ENCODE data around the gene FER.
"Not testable (repeated sequence)": the region's sequence is repeated elsewhere in the genome, so short reads cannot be mapped to it uniquely, and the experiment has no call there.

FER gene

GRCh38 chr5:108763222-108763916 is 15.7 kb downstream of the FER start:
- Histone ChIP-seq H3K9ac (no peak overlapping the region), H3K4me3 (no peak overlapping the region), H3K27me3 (no peaks in the 10 kb centered on the region), H3K4me1 (no peaks in the 10 kb centered on the region), H3K4me2 (no peak overlapping the region), H3K36me3 (0 out of 2 replicates have a peak, but pooled peaks cover 6% of the 10 kb centered on the region), H3K9me3 (peaks cover 28% of the 10 kb centered on the region), H4K20me1 (no peaks in the 10 kb centered on the region), H3K27ac (no peak overlapping the region)
- TF ChIP-seq Cebpa-rat (IDR thresholded peaks at IDR 0.05) = no peak

GRCh38 chr5:108765647-108766046 is 17.9 kb downstream of the FER start:
- no peak for TF ChIP-seq Cebpa-rat (IDR thresholded peaks at IDR 0.05)
- no peaks in the 10 kb centered on the region for H4K20me1 ChIP-seq
- no peak overlapping the region for H3K4me2 ChIP-seq
- H3K36me3 ChIP-seq = 0 out of 2 replicates have a peak, but pooled peaks cover 3% of the 10 kb centered on the region
- peaks cover 6% of the 10 kb centered on the region; the same call in 1 of the 2 replicates for H3K9me3 ChIP-seq
- H3K27me3 ChIP-seq = no peaks in the 10 kb centered on the region
- no peak overlapping the region for H3K4me3 ChIP-seq
- no peaks in the 10 kb centered on the region for H3K4me1 ChIP-seq
- no peak overlapping the region for H3K27ac ChIP-seq
- no peak overlapping the region for H3K9ac ChIP-seq

- H3K4me3 ChIP-seq, H3K27me3 ChIP-seq, H3K9ac ChIP-seq, H3K4me2 ChIP-seq, H4K20me1 ChIP-seq, H3K4me1 ChIP-seq, H3K9me3 ChIP-seq, H3K36me3 ChIP-seq, H3K27ac ChIP-seq: not testable (repeated sequence)
Observed at GRCh38 chr5:108766916-108767315, 19.2 kb downstream of the FER start.

GRCh38 chr5:108769352-108769751 is 21.7 kb downstream of the FER start:
- H3K4me2 ChIP-seq = no peak overlapping the region
- no peaks in the 10 kb centered on the region for H4K20me1 ChIP-seq
- no peaks in the 10 kb centered on the region for H3K27me3 ChIP-seq
- no peaks in the 10 kb centered on the region for H3K4me1 ChIP-seq
- H3K36me3 ChIP-seq = peaks cover 14% of the 10 kb centered on the region; the same call in 1 of the 2 replicates
- no peak for TF ChIP-seq Cebpa-rat (IDR thresholded peaks at IDR 0.05)
- H3K9me3 ChIP-seq = peaks cover 12% of the 10 kb centered on the region; the same call in 1 of the 2 replicates
- H3K4me3 ChIP-seq = no peak overlapping the region
- H3K27ac ChIP-seq = no peak overlapping the region
- H3K9ac ChIP-seq = no peak overlapping the region

- TF ChIP-seq Cebpa-rat (IDR thresholded peaks at IDR 0.05) = no peak
- no peak overlapping the region for H3K27ac ChIP-seq
Observed at GRCh38 chr5:108772626-108773025, 24.9 kb downstream of the FER start.

GRCh38 chr5:108773330-108773729 is 25.6 kb downstream of the FER start:
- H3K27me3 ChIP-seq = no peaks in the 10 kb centered on the region
- no peaks in the 10 kb centered on the region for H3K4me1 ChIP-seq
- no peak overlapping the region for H3K4me2 ChIP-seq
- peaks cover 20% of the 10 kb centered on the region; the same call in 1 of the 2 replicates for H3K9me3 ChIP-seq
- H3K4me3 ChIP-seq = no peak overlapping the region
- no peak for TF ChIP-seq Cebpa-rat (IDR thresholded peaks at IDR 0.05)
- H3K36me3 ChIP-seq = peaks cover 14% of the 10 kb centered on the region; the same call in 1 of the 2 replicates
- no peaks in the 10 kb centered on the region for H4K20me1 ChIP-seq
- no peak overlapping the region for H3K9ac ChIP-seq
- no peak overlapping the region for H3K27ac ChIP-seq

More at GRCh38 chr5:108772626-108773025, 24.9 kb downstream of the FER start:
- Histone ChIP-seq H3K4me1 (no peaks in the 10 kb centered on the region), H3K9me3 (peaks cover 16% of the 10 kb centered on the region; the same call in 1 of the 2 replicates), H3K4me2 (no peak overlapping the region), H3K27me3 (no peaks in the 10 kb centered on the region), H3K9ac (no peak overlapping the region), H4K20me1 (no peaks in the 10 kb centered on the region), H3K4me3 (no peak overlapping the region), H3K36me3 (peaks cover 14% of the 10 kb centered on the region; the same call in 1 of the 2 replicates)

- not testable (repeated sequence) for H3K27ac ChIP-seq, H4K20me1 ChIP-seq, H3K4me3 ChIP-seq, H3K27me3 ChIP-seq, H3K4me2 ChIP-seq, H3K9ac ChIP-seq, H3K4me1 ChIP-seq
- Histone ChIP-seq H3K36me3 (peaks cover 14% of the 10 kb centered on the region; the same call in 1 of the 2 replicates), H3K9me3 (peaks cover 20% of the 10 kb centered on the region; the same call in 1 of the 2 replicates)
Observed at GRCh38 chr5:108774079-108774478, 26.4 kb downstream of the FER start.

GRCh38 chr5:108777582-108777981 is 29.9 kb downstream of the FER start:
- H3K27me3 ChIP-seq, H3K4me3 ChIP-seq, H3K4me2 ChIP-seq, H3K27ac ChIP-seq, H3K9ac ChIP-seq, H3K4me1 ChIP-seq, H4K20me1 ChIP-seq: not testable (repeated sequence)
- Histone ChIP-seq H3K9me3 (peaks cover 20% of the 10 kb centered on the region; the same call in 1 of the 2 replicates), H3K36me3 (peaks cover 11% of the 10 kb centered on the region; the same call in 1 of the 2 replicates)

- H3K27me3 ChIP-seq, H3K9ac ChIP-seq, H3K4me2 ChIP-seq, H3K4me1 ChIP-seq, H4K20me1 ChIP-seq, H3K27ac ChIP-seq, H3K4me3 ChIP-seq: not testable (repeated sequence)
- Histone ChIP-seq H3K9me3 (peaks cover 39% of the 10 kb centered on the region), H3K36me3 (peaks cover 39% of the 10 kb centered on the region)
Observed at GRCh38 chr5:108784577-108784976, 36.9 kb downstream of the FER start.

GRCh38 chr5:108786806-108787483 is 39.2 kb downstream of the FER start:
- H3K27ac ChIP-seq = no peak overlapping the region
- no peak overlapping the region for H3K9ac ChIP-seq
- H3K9me3 ChIP-seq = peaks cover 39% of the 10 kb centered on the region
- no peaks in the 10 kb centered on the region for H3K27me3 ChIP-seq
- no peaks in the 10 kb centered on the region for H3K4me1 ChIP-seq
- TF ChIP-seq Cebpa-rat (IDR thresholded peaks at IDR 0.05) = no peak
- H4K20me1 ChIP-seq = no peaks in the 10 kb centered on the region
- H3K4me3 ChIP-seq = no peak overlapping the region
- H3K36me3 ChIP-seq = peaks cover 39% of the 10 kb centered on the region
- no peak overlapping the region for H3K4me2 ChIP-seq
